Activated naive CD4-positive, alpha-beta T cell treated with anti-CD3 and anti-CD28 coated beads for 36 hours (primary cell): Measurements from ENCODE around the gene PPM1N. TPM values are rescaled to one million over a fixed set of nuclear protein-coding genes. Genes with fewer than 3 reads are reported as not detected.

Source experiments
- CTCF ChIA-PET: fragments of 350-600 bp; sonication (Branson Sonifier 250); formaldehyde crosslinking; loops from one replicate; lab custom pipeline; 2021; ENCODE audit warnings: antibody characterized with exemption; lab: Charles Lee
- DNase-seq: peaks from one replicate; pipeline ENCODE4 v3.0.0-alpha.2; 2020
- H3K27ac Mint-ChIP-seq: one replicate; pipeline ENCODE4 v1.8.0; 2021; ENCODE audit warnings: mild to moderate bottlenecking, mixed read lengths
- H3K27me3 Mint-ChIP-seq: one replicate; pipeline ENCODE4 v1.8.0; 2021; ENCODE audit warnings: low read depth, mixed read lengths
- H3K36me3 Mint-ChIP-seq: one replicate; pipeline ENCODE4 v1.8.0; 2021; ENCODE audit warnings: low read depth, mixed read lengths
- H3K4me1 Mint-ChIP-seq: one replicate; pipeline ENCODE4 v1.8.0; 2021; ENCODE audit warnings: low read depth, mixed read lengths
- H3K4me3 Mint-ChIP-seq: one replicate; pipeline ENCODE4 v1.8.0; 2021; ENCODE audit warnings: mild to moderate bottlenecking, moderate library complexity, mixed read lengths
- H3K9me3 Mint-ChIP-seq: one replicate; pipeline ENCODE4 v1.8.0; 2021; ENCODE audit warnings: mixed read lengths
- intact Hi-C: fragments of 100-400 bp; cut with micrococcal nuclease; formaldehyde crosslinking; loops from one replicate; pipeline ENCODE4 v1.15.1; 2023
- total RNA-seq, 2 experiments: library from RNA; stranded (reverse); gene quantifications; one replicate each; pipeline ENCODE4 v1.2.3, GENCODE V29; 2021

Gene PPM1N
- total RNA-seq, 2 experiments from 2014 or later: 2.3 to 2.5 TPM

GRCh38 chr19:45471111-45471930 lies 26.9 kb upstream of the PPM1N start:
- intact Hi-C loops: no loop called here
- no peak for DNase-seq
- peaks cover 19% of the 10 kb centered on the region for H3K27me3 Mint-ChIP-seq
- CTCF ChIA-PET: interaction anchor here (1.6 to 18.6 kb wide), 2 partner anchors 14 to 30 kb away, joined by 7 to 351 read pairs; no protein-coding TSS in a partner anchor
- H3K36me3 Mint-ChIP-seq: peaks cover 8% of the 10 kb centered on the region
- peaks cover 43% of the 10 kb centered on the region for H3K4me1 Mint-ChIP-seq
- H3K4me3 Mint-ChIP-seq: no peak overlapping the region
- no peak overlapping the region for H3K27ac Mint-ChIP-seq
- H3K9me3 Mint-ChIP-seq: no peaks in the 10 kb centered on the region

GRCh38 chr19:45471931-45472562 lies 26.2 kb upstream of the PPM1N start:
- Mint-ChIP-seq H3K36me3 (peaks cover 8% of the 10 kb centered on the region), H3K27ac (no peak overlapping the region), H3K4me1 (peaks cover 46% of the 10 kb centered on the region), H3K4me3 (no peak overlapping the region), H3K9me3 (no peaks in the 10 kb centered on the region), H3K27me3 (peaks cover 19% of the 10 kb centered on the region)
- CTCF ChIA-PET: interaction anchor here (1.6 to 18.6 kb wide), 2 partner anchors 14 to 30 kb away, joined by 7 to 351 read pairs; no protein-coding TSS in a partner anchor
- intact Hi-C loops: no loop called here
- no peak for DNase-seq

GRCh38 chr19:45472563-45473366 lies 25.5 kb upstream of the PPM1N start:
- intact Hi-C loops: no loop called here
- Mint-ChIP-seq H3K4me3 (no peak overlapping the region), H3K27me3 (peaks cover 19% of the 10 kb centered on the region), H3K4me1 (peaks cover 48% of the 10 kb centered on the region), H3K9me3 (no peaks in the 10 kb centered on the region), H3K27ac (no peak overlapping the region), H3K36me3 (peaks cover 8% of the 10 kb centered on the region)
- no peak for DNase-seq
- CTCF ChIA-PET: interaction anchor here (1.6 to 18.6 kb wide), 2 partner anchors 13 to 31 kb away, joined by 7 to 351 read pairs; no protein-coding TSS in a partner anchor

GRCh38 chr19:45473367-45473681 lies 24.9 kb upstream of the PPM1N start:
- no peak for DNase-seq
- H3K27ac Mint-ChIP-seq: no peak overlapping the region
- H3K27me3 Mint-ChIP-seq: peaks cover 19% of the 10 kb centered on the region
- H3K4me1 Mint-ChIP-seq: peaks cover 48% of the 10 kb centered on the region
- peaks cover 8% of the 10 kb centered on the region for H3K36me3 Mint-ChIP-seq
- intact Hi-C loops: no loop called here
- H3K9me3 Mint-ChIP-seq: no peaks in the 10 kb centered on the region
- H3K4me3 Mint-ChIP-seq: no peak overlapping the region
- CTCF ChIA-PET: interaction anchor here (18.6 kb wide), 1 partner anchor 32 kb away, joined by 351 read pairs; no protein-coding TSS in a partner anchor

- peaks cover 45% of the 10 kb centered on the region for H3K4me1 Mint-ChIP-seq
- intact Hi-C loops: no loop called here
- H3K36me3 Mint-ChIP-seq: peaks cover 8% of the 10 kb centered on the region
- no peak overlapping the region for H3K4me3 Mint-ChIP-seq
- no peak for DNase-seq
- CTCF ChIA-PET: interaction anchor here (1.2 to 18.6 kb wide), 2 partner anchors 32 to 47 kb away, joined by 3 to 351 read pairs; no protein-coding TSS in a partner anchor
- peaks cover 19% of the 10 kb centered on the region for H3K27me3 Mint-ChIP-seq
- H3K9me3 Mint-ChIP-seq: no peaks in the 10 kb centered on the region
- H3K27ac Mint-ChIP-seq: no peak overlapping the region
These were observed 24.3 kb upstream of the PPM1N start for GRCh38 chr19:45473682-45474605.

GRCh38 chr19:45474606-45475521 lies 23.4 kb upstream of the PPM1N start:
- no peak for DNase-seq
- no peak overlapping the region for H3K4me3 Mint-ChIP-seq
- CTCF ChIA-PET: interaction anchor here (0.7 to 18.6 kb wide), 3 partner anchors 33 to 204 kb away, joined by 3 to 351 read pairs (median 3); no protein-coding TSS in a partner anchor
- H3K9me3 Mint-ChIP-seq: no peaks in the 10 kb centered on the region
- H3K4me1 Mint-ChIP-seq: peaks cover 45% of the 10 kb centered on the region
- intact Hi-C loops: loop anchor here (5.0 kb wide), 1 partner anchor 223 kb away; the partner anchor contains the start of gene MARK4
- no peak overlapping the region for H3K27ac Mint-ChIP-seq
- peaks cover 8% of the 10 kb centered on the region for H3K36me3 Mint-ChIP-seq
- H3K27me3 Mint-ChIP-seq: peaks cover 19% of the 10 kb centered on the region

- intact Hi-C loops: loop anchor here (5.0 kb wide), 1 partner anchor 223 kb away; the partner anchor contains the start of gene MARK4
- CTCF ChIA-PET: interaction anchor here (0.6 to 18.6 kb wide), 5 partner anchors 28 to 203 kb away, joined by 3 to 351 read pairs (median 3); no protein-coding TSS in a partner anchor
- Mint-ChIP-seq H3K4me1 (peaks cover 37% of the 10 kb centered on the region), H3K36me3 (peaks cover 8% of the 10 kb centered on the region), H3K27me3 (peaks cover 19% of the 10 kb centered on the region), H3K27ac (no peak overlapping the region), H3K9me3 (no peaks in the 10 kb centered on the region), H3K4me3 (no peak overlapping the region)
- no peak for DNase-seq
These were observed 22.5 kb upstream of the PPM1N start for GRCh38 chr19:45475537-45476291.

GRCh38 chr19:45476304-45476703 lies 21.9 kb upstream of the PPM1N start:
- Mint-ChIP-seq H3K27ac (no peak overlapping the region), H3K27me3 (peaks cover 19% of the 10 kb centered on the region), H3K4me1 (peaks cover 36% of the 10 kb centered on the region), H3K36me3 (peaks cover 8% of the 10 kb centered on the region), H3K9me3 (no peaks in the 10 kb centered on the region), H3K4me3 (no peak overlapping the region)
- DNase-seq: no peak
- CTCF ChIA-PET: interaction anchor here (0.6 to 18.6 kb wide), 4 partner anchors 8 to 48 kb away, joined by 3 to 351 read pairs (median 20); partner anchors contain the start of gene FOSB
- intact Hi-C loops: loop anchor here (5.0 kb wide), 1 partner anchor 224 kb away; the partner anchor contains the start of gene MARK4

- intact Hi-C loops: loop anchor here (5.0 kb wide), 1 partner anchor 225 kb away; the partner anchor contains the start of gene MARK4
- no peak for DNase-seq
- Mint-ChIP-seq H3K27ac (no peak overlapping the region), H3K9me3 (no peaks in the 10 kb centered on the region), H3K27me3 (peaks cover 10% of the 10 kb centered on the region), H3K4me3 (peak overlapping the region; percentile 19), H3K4me1 (peaks cover 29% of the 10 kb centered on the region), H3K36me3 (peaks cover 4% of the 10 kb centered on the region)
- CTCF ChIA-PET: interaction anchor here (0.5 to 18.6 kb wide), 4 partner anchors 9 to 215 kb away, joined by 3 to 351 read pairs (median 20); partner anchors contain the start of genes FOSB and QPCTL
These were observed 21.1 kb upstream of the PPM1N start for GRCh38 chr19:45477186-45477585.
